CD4-positive, alpha-beta T cell treated with Interleukin-4 for 4 hours (primary cell): ENCODE data around the gene TCF3.
A peak's percentile ranks its signal among the peaks of the same experiment; 100 is the strongest.

Experiments used
- DNase-seq: peaks from one replicate; pipeline ENCODE4 v3.0.0-alpha.2; 2020

The TCF3 gene

GRCh38 chr19:1577929-1578618 is 74.3 kb downstream of the TCF3 start:
- no peak for DNase-seq

DNA sequence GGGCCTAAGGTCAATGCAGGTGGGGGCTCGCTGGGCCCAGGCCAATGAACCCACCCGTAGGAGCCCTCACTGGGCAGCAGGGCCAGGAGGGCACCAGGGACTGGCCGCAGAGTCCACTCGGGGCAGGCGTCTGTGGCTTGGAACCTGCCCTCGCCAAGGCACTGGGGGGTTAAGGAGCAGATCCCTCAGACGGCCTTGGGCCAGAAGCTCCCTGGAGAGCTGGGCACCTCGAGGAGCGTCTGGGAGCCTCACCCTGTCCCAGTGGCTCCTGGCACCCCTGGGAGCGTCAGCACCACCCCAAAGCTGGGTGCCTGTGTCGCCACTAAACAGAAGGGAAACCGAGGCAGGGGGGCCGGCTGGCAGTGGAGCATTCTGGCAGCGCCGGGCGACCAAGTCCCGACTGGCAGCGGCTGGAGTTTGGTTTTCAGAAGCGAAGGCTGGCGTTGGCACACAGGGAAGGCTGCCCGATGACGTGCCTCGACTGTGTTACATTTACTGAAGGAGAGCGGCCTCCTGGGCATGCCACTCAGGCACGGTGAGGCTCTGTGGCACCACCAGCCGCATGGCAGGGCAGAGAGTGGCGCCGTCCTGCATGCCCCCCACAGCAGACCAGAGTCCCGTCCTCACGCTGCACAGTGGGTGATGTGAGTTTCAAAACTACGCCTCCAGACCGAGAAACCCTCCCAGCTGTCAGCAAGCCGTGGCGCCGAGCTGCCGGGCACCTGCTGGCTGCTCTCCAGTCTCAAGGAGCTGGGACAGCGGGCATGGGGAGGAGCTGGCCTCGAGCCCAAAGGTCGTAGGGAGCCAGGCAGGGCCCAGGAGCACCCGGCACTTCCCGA is 75.1 kb downstream of the TCF3 start:
- DNase-seq = no peak

GRCh38 chr19:1576242-1577089 is 75.9 kb downstream of the TCF3 start:
- DNase-seq = no peak

DNA sequence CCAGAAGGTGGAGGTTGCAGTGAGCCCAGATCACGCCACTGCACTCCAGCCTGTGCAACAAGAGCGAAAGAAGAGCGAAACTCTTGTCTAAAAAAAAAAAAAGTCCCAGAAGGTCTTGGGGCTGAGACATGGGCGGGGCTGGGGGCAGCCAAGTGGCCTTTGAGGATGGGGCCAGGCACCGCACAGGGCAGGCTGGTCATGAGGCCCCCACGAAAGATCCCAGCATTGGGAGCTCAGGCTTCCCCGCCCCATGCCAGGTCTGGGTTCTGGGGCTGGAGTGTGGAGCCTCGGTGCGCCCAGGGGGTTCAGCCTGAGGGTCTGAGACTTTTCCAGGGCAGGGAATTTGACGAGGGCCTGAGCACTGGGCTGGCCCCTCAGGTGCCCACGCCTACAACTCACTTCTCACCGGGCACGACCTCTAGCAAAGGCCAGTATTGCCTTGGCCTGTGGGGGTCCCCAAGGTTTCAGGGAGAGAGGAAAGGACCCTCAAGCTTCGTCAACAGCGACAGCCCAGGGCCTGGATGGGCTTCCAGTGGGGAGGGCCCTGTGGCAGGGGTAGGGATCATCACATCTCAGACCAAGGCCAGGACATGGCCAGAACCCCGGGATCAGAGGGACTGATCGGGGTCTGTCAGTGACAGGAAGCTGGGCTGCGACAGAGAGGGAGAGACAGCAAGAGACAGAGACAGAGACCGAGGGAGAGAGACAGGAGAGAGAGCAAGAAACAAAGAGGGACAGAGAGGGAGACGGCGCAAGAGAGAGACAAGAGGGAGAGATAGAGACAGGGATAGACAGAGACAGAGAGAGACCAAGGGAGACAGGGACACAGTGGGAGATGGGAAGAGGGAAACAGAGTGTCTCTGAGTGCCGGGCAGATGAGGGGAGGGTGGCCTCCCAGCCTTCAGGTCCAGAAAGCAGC is 76.8 kb downstream of the TCF3 start:
- no peak for DNase-seq

DNA sequence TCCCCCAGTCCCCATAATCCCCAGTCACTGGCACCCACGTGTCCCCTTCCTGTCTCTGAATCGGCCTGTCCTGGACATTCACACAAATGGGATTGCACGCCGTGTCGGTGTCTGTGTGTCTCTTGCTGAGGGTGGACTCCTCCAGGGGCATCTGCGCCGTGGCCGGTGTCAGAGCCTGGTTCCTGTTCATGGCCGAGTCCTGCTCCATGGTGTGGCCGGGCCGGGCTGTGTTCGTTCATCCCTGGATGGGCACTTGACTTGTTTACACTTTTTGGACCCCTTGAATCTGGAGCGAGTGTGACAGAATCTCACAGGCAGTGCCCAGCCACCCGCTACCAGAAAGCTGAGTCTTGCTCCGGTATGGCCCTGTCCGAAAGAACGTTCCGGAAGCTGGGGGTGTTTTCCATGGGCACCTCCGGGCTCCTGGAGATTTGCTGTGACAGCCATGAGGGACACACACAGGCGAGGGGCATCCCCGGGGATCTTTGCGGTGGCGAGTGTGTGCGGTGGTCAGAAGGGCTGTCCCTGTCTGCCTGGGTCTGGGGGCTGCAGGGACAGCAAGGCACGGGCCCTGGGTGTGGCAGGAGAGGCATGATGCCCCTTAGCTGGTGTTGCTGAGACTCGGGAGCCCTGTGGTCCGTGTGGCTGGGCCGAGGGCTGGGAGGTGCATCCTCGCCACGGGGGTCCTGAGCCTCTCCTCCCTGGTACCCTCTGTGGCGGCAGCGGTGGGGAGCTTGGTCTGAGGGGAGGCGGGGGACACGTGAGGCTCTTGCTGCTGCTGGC is 77.9 kb downstream of the TCF3 start:
- DNase-seq = no peak

- no peak for DNase-seq
Observed at GRCh38 chr19:1572795-1573194, 79.6 kb downstream of the TCF3 start.

DNA sequence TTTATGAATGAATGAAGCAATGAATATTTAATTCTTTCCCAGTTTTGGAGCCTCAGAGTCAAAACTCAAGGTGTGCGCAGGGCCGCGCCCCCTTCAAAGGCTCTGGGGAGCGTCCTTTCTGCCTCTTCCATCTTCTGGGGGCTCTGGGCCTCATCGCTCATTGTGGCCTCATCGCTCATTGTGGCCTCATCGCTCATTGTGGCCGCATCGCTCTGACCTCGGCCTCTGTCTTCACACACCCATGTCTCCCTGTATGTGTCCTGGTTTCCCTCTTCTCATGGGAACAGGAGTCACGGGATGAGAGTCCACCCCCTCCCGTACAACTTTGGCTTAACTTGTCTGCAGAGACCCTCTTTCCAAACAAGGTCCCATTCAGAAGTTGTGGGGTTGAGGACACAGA is 81.1 kb downstream of the TCF3 start:
- DNase-seq = no peak

GRCh38 chr19:1570836-1571235 is 81.6 kb downstream of the TCF3 start:
- DNase-seq = no peak

- no peak for DNase-seq
Observed at GRCh38 chr19:1569997-1570396, 82.4 kb downstream of the TCF3 start.

DNA sequence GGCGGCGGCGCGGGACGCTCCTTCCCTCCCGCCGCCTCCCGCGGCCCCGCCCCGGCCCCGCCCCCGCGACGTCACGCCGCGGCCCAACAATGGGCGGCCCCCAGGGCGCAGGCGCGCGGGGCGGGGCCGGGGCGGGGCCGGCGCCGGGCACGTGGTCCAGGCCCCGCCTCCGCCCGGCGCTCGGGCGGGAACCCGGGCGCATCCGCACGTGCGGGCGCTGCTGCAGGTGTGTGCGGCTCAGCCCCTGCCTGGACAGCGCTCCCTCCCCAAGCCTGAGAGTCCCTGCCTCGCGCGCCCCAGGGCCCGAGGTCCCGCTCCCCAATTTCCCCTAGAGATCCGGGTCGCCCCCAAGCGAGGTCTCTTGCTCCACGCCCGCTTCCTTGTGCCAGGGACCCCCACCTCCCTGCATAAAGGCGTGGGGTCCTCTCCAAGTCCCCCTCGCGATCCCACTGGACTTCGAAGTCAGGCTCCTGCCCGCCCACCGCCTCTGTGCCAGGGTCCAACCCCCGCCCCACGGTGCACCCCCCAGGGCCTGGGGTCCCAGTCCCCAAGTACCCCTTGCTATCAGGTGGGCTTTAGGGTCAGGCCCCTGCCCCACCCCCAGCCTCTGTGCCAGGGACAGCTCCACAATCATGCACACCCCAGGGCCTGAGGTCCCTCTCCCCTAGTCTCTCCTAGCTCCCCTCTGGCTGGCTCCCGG is 83.9 kb downstream of the TCF3 start, which contains the start of gene MEX3D:
Gene MEX3D (minus strand): TSS at position 6 of the 700 bp plus-strand sequence. CDS start 267 bp downstream, outside the sequence.
- peak; percentile 56 for DNase-seq

- no peak for DNase-seq
Observed at GRCh38 chr19:1567848-1568227, 84.6 kb downstream of the TCF3 start.

- DNase-seq = no peak
Observed at GRCh38 chr19:1567116-1567847, 85.1 kb downstream of the TCF3 start.

- no peak for DNase-seq
Observed at GRCh38 chr19:1566392-1567115, 85.9 kb downstream of the TCF3 start.

GRCh38 chr19:1563251-1563650 is 89.2 kb downstream of the TCF3 start:
- no peak for DNase-seq

DNA sequence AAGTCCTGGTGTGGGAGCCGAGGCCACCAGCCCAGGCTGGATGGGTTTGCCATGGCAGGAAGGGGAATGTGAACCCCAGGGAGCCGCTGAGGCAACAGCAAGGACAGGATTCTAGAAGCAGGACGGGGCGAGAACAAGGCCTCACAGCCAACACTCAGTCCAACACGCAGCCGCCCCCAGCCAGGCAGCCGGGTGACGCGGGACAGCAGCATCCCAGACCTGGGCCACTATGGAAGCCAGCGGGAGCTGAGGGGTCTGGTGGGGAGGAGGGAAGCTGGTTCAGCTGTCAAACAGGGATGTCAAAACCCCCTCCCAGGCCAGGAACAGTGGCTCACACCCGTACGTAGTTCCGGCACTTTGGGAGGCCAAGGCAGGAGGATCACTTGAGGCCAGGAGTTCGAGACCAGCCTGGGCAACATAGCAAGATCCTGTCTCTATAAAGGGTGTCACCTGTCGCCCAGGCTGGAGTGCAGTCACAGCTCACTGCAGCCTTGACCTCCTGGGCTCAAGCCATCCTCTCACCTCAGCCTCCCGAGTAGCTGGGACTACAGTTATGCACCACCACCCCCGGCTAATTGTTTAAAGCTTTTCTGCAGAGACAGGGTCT is 91.1 kb downstream of the TCF3 start:
- no peak for DNase-seq

DNA sequence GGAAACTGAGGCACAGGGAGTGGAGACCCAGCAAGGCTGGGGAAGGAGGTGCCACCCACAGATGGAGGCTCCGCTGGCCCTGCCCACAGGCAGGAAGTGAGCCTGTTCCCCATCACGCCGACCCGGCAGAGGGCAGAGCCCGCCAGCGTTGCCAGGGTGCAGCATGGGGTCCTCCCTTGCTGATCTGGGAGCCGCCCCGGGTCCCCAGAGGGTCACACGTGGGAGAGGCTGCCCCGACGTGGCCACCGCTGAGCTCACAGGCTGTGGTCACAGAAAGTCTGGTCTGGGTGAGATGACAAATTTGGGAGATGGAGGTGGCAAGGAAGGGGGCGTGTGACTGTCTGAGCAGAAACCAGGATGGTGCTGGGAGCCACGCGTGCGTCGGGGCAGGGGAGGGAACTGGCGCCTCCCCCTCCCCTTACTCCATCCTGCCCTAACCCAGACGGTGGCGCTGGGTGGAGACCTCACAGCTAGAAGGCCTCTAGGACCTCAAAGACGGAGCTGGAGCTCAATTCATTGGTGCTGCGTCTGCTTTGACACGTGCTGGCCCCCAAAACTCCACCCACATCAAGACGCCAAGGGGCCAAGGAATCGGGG is 92.0 kb downstream of the TCF3 start:
- DNase-seq = no peak
